Parathyroid adenoma (tissue), 2 donors: ENCODE results near the gene ARPP21.

Experiments used
- H2AFZ ChIP-seq: fragments of 300-600 bp; sonication (generic); one replicate; pipeline ENCODE4 v1.7.0; 2017; ENCODE audit warnings: antibody characterized with exemption, mild to moderate bottlenecking
- H3K27ac ChIP-seq: fragments of 300-600 bp; sonication (generic); one replicate; pipeline ENCODE4 v1.7.0; 2017
- H3K27me3 ChIP-seq: fragments of 300-600 bp; sonication (generic); one replicate; pipeline ENCODE4 v1.7.0; 2017; ENCODE audit warnings: low read length; ENCODE audit not compliant: control insufficient read depth, insufficient read depth
- H3K36me3 ChIP-seq: fragments of 300-600 bp; sonication (generic); one replicate; pipeline ENCODE4 v1.7.0; 2017; ENCODE audit warnings: low read length; ENCODE audit not compliant: control insufficient read depth, insufficient read depth
- H3K4me1 ChIP-seq: fragments of 300-600 bp; sonication (generic); one replicate; pipeline ENCODE4 v1.7.0; 2017; ENCODE audit warnings: control low read depth
- H3K4me2 ChIP-seq: fragments of 300-600 bp; sonication (generic); one replicate; pipeline ENCODE4 v1.7.0; 2017; ENCODE audit warnings: low read length
- H3K4me3 ChIP-seq: fragments of 300-600 bp; sonication (generic); one replicate; pipeline ENCODE4 v1.7.0; 2017; ENCODE audit warnings: low read depth, low read length
- H3K79me2 ChIP-seq: fragments of 300-600 bp; sonication (generic); one replicate; pipeline ENCODE4 v1.7.0; 2017; ENCODE audit warnings: control low read depth
- H3K9ac ChIP-seq: fragments of 300-600 bp; sonication (generic); one replicate; pipeline ENCODE4 v1.7.0; 2017; ENCODE audit warnings: mild to moderate bottlenecking
- H3K9me3 ChIP-seq: fragments of 300-600 bp; sonication (generic); one replicate; pipeline ENCODE4 v1.7.0; 2017; ENCODE audit warnings: low read length; ENCODE audit not compliant: control insufficient read depth
- TF ChIP-seq, protein P1 (sequence below): fragments of 300-600 bp; sonication (generic); IDR thresholded peaks from one replicate; pipeline ENCODE4 v1.7.0; 2017; ENCODE audit warnings: antibody characterized with exemption, mild to moderate bottlenecking
- donor health status: primary hyperparathyroidism.

ARPP21 gene

DNA sequence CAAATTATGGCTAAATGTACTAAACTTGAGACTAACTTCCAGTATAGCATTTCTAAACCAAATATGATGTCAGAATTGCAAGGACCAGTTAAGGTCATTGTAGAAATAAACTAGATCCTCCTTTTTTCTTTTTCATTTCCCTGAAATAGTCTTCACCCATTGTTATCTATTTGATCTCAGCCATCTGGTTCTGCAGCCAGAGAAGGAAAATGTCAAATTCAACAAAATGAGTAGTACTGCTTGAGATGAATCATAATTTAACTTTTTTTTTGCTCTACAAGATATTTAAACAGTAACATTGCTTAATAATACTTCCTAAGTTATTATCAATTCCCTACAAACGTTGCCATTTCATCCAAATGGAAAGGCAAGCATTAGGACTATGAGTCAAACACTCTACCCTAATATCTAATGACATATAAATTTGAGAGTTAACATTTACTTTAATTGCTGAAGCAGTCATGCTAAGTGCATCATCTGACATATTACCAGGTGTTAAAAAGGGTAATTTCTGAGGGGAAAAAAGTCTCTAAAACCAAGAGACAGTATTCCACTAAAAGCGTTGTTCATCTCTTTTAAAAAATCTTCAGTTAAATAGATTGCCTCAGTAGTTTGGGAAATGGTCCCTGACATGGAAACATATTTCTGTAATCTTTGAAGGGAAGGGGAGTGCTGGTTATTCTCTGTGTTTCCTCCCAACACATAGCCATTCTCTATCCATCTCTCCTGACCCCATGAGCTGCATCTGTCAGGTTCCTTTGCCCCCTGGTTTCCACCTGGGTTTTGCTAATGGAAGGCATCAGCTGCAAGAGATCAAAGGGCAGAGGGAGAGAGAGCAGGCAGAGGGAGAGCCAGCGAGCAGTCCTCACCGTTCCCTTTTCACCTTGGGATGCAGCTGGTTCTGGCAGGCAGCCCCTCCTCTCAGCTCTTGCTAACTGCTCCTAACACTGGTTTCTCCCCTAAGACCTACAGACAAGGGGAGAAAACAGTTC, 138.5 kb downstream of the ARPP21 start:
- TF ChIP-seq, protein P1, sequence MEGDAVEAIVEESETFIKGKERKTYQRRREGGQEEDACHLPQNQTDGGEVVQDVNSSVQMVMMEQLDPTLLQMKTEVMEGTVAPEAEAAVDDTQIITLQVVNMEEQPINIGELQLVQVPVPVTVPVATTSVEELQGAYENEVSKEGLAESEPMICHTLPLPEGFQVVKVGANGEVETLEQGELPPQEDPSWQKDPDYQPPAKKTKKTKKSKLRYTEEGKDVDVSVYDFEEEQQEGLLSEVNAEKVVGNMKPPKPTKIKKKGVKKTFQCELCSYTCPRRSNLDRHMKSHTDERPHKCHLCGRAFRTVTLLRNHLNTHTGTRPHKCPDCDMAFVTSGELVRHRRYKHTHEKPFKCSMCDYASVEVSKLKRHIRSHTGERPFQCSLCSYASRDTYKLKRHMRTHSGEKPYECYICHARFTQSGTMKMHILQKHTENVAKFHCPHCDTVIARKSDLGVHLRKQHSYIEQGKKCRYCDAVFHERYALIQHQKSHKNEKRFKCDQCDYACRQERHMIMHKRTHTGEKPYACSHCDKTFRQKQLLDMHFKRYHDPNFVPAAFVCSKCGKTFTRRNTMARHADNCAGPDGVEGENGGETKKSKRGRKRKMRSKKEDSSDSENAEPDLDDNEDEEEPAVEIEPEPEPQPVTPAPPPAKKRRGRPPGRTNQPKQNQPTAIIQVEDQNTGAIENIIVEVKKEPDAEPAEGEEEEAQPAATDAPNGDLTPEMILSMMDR, result no peak
- Histone ChIP-seq H3K79me2 (no peaks in the 10 kb centered on the region), H2AFZ (no peak overlapping the region), H3K27ac (no peak overlapping the region), H3K9me3 (no peaks in the 10 kb centered on the region), H3K4me1 (no peaks in the 10 kb centered on the region), H3K27me3 (no peaks in the 10 kb centered on the region), H3K4me3 (no peak overlapping the region), H3K4me2 (no peak overlapping the region), H3K9ac (no peak overlapping the region), H3K36me3 (no peaks in the 10 kb centered on the region)

DNA sequence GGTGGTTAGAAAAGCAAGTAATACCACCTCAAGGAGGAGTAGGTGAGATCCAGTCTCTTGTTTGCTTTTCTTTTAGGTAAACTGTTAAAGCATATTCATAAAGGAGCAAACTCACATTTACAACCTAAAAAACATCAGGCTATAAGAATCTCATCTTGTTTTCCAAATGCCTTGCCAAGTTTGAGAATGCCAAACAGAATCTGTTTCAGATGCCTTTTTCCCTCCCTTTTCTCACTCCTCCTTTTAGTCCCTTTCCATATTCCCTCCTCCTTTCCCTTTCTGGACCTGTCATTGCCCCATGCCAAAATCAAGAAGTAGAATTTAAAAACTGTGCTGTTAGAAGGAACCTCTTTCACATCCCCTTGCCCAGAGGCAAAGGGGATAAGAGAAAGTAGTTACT, 140.3 kb downstream of the ARPP21 start:
- no peaks in the 10 kb centered on the region for H3K79me2 ChIP-seq
- H3K4me1 ChIP-seq, result no peaks in the 10 kb centered on the region
- no peaks in the 10 kb centered on the region for H3K36me3 ChIP-seq
- no peak overlapping the region for H3K4me2 ChIP-seq
- no peak overlapping the region for H3K27ac ChIP-seq
- no peak overlapping the region for H3K9ac ChIP-seq
- TF ChIP-seq, protein P1, result no peak
- no peak overlapping the region for H2AFZ ChIP-seq
- H3K4me3 ChIP-seq, result no peak overlapping the region
- no peaks in the 10 kb centered on the region for H3K9me3 ChIP-seq
- H3K27me3 ChIP-seq, result no peaks in the 10 kb centered on the region

DNA sequence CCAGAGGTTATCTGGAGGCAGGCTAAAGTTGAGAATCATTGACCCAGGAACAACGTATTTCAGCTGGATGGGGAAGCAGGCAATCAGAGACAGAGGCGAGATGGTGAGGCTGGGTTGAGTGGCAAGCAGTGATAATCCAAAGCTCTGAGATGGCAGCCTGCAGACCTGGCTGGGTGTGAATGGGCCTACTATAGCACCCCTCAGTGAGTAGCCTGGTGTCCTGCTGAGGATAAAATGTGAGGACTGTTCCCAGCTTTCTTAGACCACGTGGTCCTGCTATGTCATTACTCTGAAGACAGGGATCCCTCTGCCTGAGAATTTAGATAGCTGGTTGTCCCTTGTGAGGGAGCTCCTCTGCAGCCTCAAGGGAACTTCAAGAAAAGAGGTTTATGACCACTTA, 141.5 kb downstream of the ARPP21 start:
- Histone ChIP-seq H3K79me2 (no peaks in the 10 kb centered on the region), H3K4me1 (no peaks in the 10 kb centered on the region), H3K9ac (no peak overlapping the region), H3K4me2 (no peak overlapping the region), H3K27me3 (no peaks in the 10 kb centered on the region), H3K27ac (no peak overlapping the region), H3K9me3 (no peaks in the 10 kb centered on the region), H3K4me3 (no peak overlapping the region), H3K36me3 (no peaks in the 10 kb centered on the region), H2AFZ (no peak overlapping the region)
- TF ChIP-seq, protein P1, result no peak

DNA sequence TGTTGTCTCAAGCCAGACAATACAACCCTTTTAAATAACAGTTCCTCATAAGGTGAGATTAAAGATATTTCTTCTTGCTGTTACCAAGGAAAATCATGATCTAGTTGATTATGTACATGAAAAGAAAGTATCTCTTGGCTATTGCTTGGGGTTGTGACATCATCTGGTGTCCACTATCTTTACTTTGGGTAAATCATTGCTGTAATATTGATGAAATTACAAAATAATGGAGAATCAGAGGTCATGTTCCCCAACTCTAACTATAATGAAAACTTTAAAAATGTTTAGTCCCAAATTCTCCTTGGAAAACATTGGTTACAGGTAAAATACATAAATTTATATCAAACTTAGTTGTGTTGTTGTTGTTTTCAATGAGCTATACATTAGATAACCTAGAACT, 142.2 kb downstream of the ARPP21 start:
- Histone ChIP-seq H3K9ac (no peak overlapping the region), H3K36me3 (no peaks in the 10 kb centered on the region), H3K9me3 (no peaks in the 10 kb centered on the region), H3K79me2 (no peaks in the 10 kb centered on the region), H3K27me3 (no peaks in the 10 kb centered on the region), H2AFZ (no peak overlapping the region), H3K4me2 (no peak overlapping the region), H3K4me1 (no peaks in the 10 kb centered on the region), H3K27ac (no peak overlapping the region), H3K4me3 (no peak overlapping the region)
- TF ChIP-seq, protein P1, result no peak
